Amygdala (tissue), 56 donors: Measurements from ENCODE around the gene PRIM1.
A peak's percentile ranks its signal among the peaks of the same experiment; 100 is the strongest.
"Not testable (repeated sequence)": the region's sequence is repeated elsewhere in the genome, so short reads cannot be mapped to it uniquely, and the experiment has no call there.

Experiments
- DNase-seq, 56 donors: peaks; one replicate each; lab custom pipeline; 2025; lab: John Stamatoyannopoulos, UW

The PRIM1 gene

DNA sequence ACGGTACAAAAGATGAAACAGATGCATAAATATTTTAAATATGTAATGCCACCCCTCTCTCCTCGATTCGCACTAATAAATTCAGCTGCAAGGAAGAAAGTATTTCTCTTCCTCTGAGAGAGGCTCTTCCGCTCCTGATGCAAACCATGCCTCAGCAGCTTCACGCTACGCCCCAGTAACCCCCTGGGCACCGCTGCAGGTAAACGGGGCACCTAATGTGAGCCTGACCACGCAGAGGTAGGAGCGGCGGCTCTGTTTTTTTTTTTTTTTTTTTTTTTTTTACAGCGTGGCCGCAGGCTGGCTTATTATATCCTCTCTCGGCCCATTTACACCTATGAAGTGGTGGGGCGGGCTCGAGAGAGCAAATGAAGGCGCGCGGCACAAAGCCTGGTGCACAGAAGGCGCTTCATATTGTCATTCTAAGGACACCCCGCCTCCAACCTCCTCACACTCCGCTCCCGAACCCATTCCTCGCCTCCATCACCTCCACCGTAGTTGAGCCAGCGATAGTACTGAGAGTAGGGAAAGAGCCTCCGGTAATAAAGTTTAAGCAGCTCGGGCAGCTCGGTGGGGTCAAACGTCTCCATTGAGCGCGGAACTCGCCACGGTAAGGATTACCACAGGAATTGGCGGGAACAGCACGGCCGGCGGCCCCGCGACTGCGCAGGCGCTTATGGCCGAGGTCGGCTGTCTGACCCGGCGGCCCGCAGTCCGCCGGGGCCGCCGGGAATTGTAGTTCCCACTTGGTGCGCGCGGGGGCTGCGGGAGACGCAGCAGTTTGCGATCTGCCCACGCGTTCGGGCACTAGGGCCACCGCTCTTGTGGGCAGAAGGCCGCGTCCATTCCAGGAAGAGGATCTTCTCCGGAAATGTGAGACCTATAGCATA lies at the start of gene PRIM1:
PRIM1 (minus strand) TSS at position 612 of the 887 bp plus-strand sequence; CDS start at position 587, 25 bp downstream.
- peak in 53 of 56 donors; percentile 18 to 85 (median 68) for DNase-seq

GRCh38 chr12:56800221-56800620 lies 48.1 kb upstream of the PRIM1 start:
- DNase-seq = no peak

DNA sequence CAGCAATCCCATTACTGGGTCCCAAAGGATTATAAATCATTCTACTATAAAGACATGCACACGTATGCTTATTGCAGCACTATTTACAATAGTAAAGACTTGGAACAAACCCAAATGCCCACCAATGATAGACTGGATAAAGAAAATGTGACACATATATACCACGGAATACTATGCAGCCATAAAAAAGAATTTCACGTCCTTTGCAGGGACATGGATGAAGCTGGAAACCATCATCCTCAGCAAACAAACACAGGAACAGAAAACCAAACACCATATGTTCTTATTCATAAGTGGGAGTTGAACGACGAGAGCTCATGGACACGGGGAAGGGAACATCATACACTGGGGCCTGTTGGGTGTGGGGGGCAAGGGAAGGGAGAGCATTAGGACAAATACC lies 47.2 kb upstream of the PRIM1 start:
- not testable (repeated sequence) for DNase-seq

DNA sequence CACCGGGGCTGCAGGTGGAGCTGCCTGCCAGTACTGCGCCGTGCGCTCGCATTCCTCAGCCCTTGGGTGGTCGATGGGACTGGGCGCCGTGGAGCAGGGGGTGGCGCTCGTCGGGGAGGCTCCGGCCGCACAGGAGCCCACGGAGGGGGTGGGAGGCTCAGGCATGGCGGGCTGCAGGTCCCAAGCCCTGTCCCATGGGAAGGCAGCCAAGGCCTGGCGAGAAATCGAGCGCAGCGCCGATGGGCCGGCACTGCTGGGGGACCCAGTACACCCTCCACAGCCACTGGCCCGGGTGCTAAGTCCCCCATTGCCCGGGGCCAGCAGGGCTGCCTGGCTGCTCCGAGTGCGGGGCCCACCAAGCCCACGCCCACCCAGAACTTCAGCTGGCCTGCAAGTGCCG lies 43.7 kb upstream of the PRIM1 start:
- DNase-seq = not testable (repeated sequence)

GRCh38 chr12:56795046-56795562 lies 43.0 kb upstream of the PRIM1 start:
- not testable (repeated sequence) for DNase-seq

DNA sequence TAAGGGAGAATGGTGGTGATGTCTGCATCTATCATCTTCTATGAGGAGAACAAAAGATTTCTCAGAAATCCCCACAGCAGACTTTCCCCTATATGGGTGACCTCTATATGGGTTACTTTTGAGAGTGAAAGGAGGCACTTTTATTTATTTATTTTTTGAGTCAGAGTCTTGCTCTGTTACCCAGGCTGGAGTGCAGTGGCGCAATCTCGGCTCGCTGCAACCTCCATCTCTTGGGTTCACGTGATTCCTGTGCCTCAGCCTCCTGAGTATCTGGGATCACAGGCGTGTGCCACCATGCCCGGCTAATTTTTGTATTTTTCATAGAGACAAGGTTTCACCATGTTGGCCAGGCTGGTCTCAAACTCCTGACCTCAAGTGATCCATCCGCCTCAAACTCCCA lies 41.0 kb upstream of the PRIM1 start:
- DNase-seq = not testable (repeated sequence)

- DNase-seq = no peak
Observed at GRCh38 chr12:56792678-56793077, 40.6 kb upstream of the PRIM1 start.

DNA sequence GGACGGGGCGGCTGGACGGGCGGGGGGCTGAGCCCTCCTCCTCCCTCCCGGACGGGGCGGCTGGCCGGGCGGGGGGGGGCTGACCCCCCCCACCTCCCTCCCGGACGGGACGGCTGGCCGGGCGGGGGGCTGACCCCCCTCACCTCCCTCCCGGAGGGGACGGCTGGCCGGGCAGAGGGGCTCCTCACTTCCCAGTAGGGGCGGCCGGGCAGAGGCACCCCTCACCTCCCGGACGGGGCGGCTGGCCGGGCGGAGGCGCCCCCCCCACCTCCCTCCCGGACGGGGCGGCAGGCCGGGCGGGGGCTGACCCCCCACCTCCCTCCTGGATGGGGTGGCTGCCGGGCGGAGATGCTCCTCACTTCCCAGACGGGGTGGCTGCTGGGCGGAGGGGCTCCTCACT lies 37.3 kb upstream of the PRIM1 start:
- not testable (repeated sequence) for DNase-seq

- DNase-seq = no peak
Observed at GRCh38 chr12:56787498-56787897, 35.4 kb upstream of the PRIM1 start.

DNA sequence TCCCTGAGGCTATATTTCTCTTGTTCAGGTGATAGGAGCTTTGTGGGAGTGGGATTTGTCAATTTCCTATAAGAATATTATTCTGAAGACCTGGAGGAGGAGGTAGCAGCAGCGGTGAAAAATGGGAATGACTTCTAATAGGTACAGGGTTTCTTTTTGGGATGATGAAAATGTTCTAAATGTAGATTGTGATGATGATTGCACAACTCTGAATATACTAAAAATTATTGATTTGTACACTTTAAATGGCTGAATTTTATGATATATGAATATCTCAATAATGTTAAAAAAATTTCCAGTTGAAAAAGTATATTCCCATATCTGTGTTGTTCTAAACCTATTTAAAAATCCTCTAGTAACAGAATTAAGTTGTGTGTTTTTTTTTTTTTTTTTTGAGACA lies 33.8 kb upstream of the PRIM1 start:
- DNase-seq = no peak

GRCh38 chr12:56785141-56785865 lies 33.2 kb upstream of the PRIM1 start:
- DNase-seq = no peak

DNA sequence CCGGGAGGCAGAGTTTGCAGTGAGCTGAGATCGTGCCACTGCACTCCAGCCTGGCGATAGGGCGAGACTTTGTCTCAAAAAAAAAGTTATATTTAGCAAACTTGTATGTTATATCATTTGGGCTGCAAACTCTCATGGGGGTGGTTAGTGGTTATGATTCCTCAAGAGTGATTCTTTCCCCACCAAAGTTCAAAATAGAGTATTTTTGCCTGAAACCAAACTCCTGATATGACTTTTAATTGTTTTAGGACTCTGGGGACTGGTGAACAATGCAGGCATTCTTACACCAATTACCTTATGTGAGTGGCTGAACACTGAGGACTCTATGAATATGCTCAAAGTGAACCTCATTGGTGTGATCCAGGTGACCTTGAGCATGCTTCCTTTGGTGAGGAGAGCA lies 29.6 kb upstream of the PRIM1 start:
- no peak for DNase-seq

DNA sequence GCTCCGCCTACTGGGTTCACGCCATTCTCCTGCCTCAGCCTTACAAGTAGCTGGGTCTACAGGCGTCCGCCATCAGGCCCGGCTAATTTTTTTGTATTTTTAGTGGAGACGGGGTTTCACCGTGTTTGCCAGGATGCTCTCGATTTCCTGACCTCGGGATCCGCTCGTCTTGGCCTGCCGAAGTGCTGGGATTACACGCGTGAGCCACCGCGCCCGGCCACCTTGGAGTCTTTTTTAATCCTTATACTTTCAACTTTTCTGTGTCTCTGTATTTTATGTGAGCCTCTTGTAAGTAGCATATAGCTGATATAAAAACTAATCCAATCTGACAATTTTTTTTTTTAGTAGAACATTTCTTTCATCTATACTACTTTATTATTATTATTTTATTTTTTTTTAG lies 26.6 kb upstream of the PRIM1 start:
- DNase-seq = no peak

DNA sequence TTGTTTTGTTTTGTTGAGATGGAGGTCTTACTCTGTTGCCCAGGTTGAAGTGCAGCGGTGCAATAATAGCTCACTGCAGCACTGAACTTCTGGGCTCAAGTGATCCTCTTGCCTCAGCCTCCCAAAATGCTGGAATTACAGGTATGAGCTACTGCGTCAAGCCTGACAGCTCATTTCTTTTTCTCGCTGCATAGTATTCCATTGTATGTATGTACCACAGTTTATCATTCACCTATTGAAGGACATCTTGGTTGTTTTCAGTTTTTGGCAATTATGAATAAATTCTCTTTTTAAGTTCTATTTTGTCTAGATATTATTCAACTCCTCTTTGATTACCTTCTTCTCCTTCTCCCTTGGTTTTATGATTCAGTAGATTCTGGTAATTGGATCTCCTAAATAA lies 24.5 kb upstream of the PRIM1 start:
- DNase-seq = no peak

GRCh38 chr12:56775638-56776037 lies 23.5 kb upstream of the PRIM1 start:
- DNase-seq = no peak

- DNase-seq = no peak
Observed at GRCh38 chr12:56773113-56773512, 21.0 kb upstream of the PRIM1 start.

DNA sequence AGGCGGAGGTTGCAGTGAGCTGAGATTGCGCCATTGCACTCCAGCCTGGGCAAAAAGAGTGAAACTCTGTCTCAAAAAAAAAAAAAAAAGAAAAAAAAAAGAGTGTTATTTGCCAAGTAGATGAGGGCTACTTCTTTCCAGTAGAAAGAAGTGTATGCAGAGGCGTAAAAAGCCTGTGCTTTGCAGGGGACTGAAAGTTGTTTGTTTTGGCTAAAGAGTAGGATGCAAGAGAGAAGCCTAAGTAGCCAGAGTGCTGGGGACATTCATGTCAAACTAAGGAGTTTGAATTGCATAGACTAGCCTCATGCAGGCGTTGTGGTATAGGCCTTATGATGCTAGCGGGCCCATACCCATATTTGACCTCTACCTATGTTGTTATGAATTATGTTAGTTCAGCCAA lies 20.5 kb upstream of the PRIM1 start:
- DNase-seq = no peak

DNA sequence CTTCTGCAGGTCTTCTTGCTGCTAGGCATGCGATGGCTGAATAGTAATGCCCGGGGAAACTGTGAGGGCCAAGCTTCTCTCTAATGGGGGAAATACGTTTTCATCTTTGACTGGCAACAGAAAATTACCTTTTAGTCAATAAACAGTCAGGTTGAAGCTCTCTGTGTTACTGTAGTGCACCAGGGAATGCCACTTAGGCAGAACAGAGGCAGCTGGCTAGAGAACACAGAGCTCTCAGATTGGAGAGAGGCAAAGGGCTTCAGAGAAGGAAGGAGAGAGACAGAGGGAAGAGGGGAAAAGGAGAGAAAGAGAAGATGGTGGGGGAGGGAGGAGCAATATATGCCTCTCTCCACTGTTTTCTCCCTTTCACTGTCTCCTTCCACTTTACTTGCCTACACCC lies 17.7 kb upstream of the PRIM1 start:
- DNase-seq = no peak

- no peak for DNase-seq
Observed at GRCh38 chr12:56768424-56768823, 16.3 kb upstream of the PRIM1 start.

DNA sequence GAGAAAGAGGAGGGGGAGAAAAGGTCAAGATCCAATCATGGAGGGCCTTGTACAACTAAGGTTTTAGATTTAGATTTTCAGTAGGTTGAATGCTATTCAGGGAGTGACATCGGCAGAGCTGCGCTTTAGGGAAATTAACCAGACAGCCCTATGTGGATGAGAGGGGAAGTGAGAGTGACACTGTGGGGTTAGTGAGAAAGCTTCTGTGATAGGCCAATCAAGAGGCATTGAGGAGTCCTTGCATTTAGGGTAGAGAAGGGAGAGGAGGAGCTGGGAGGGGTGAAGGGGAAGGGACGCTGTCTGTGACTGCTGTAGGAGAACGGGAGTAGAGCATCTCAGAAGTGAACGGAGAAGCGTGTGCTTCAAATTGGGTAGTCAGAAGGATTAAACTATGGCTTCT lies 14.4 kb upstream of the PRIM1 start:
- DNase-seq = peak in 10 of 56 donors; percentile 2 to 54 (median 14)
